ENCODE results near the gene ADPRHL1.

ADPRHL1 gene

DNA sequence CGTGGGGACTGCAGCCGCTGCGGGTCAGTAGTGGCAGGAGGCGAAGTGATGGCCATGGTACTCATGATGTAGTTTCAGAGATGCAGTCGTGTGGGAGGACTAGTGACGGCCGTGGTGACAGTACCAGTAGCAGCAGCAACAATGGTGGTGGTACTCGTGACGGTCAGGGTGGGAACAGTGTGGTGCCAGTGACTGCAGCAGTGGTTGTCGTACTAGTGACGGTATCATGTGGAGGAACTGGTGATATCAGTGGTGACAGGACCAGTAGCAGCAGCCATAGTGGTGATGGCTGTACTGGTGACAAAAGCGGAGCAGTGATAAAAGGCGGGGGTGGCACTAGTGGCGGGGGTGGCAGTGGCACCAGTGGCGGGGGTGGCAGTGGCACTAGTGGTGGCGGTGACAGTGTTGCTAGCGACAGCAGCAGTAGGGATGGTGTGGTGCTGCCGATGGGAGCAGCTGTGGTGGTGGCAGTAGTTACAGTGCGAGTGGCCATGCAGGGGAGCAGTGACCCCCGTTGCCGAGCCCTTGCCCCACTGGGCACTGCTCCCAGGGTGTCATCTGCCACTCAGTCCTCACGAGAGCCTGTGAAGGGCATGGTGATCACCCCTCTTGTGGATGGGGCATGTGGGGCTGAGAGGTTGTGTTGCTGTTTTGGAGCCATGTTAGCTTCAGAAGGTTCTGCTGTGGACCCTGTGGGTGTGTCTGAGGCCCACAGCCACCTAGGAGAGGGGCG lies 22.7 kb downstream of the ADPRHL1 start:
- no peak for DNase-seq

- no peak for DNase-seq
These were observed 23.7 kb downstream of the ADPRHL1 start for GRCh38 chr13:113429608-113429985.

DNA sequence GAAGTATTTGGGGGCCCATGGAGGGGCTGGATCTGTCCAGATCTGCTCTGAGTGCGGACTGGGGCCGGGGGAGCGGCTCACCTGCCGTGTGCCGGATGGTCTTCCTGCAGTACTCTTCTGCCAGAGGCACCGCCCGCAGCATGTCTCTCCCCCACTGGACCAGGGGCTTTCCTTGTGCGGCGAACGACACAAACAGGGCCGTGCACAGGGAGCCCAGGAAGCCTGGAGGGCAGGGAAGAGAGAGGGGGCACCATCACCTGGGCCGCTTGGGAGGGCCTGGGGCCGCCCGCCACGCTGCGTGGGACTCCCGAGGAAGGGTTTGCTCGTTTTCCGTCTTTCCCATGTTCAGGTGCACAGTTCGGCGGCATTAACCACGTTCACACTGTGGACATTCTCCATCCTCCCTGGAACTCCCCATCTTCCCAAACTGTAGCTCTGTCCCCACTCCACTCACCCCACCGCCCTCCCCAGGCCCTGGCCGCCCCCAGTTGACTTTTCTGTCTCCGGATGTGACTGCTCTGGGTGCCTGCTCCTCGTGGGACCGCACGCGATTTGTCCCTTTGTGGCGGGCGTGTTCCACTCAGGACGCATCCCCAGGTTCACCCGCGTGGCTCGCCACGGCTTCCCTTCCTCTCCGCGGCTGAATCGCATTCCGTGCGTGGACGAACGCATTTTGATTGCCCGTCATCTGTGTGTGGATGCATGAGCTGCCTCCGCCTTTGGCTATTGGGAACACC lies 24.2 kb downstream of the ADPRHL1 start:
- DNase-seq: no peak

- no peak for DNase-seq
These were observed 24.8 kb downstream of the ADPRHL1 start for GRCh38 chr13:113428469-113428865.

DNA sequence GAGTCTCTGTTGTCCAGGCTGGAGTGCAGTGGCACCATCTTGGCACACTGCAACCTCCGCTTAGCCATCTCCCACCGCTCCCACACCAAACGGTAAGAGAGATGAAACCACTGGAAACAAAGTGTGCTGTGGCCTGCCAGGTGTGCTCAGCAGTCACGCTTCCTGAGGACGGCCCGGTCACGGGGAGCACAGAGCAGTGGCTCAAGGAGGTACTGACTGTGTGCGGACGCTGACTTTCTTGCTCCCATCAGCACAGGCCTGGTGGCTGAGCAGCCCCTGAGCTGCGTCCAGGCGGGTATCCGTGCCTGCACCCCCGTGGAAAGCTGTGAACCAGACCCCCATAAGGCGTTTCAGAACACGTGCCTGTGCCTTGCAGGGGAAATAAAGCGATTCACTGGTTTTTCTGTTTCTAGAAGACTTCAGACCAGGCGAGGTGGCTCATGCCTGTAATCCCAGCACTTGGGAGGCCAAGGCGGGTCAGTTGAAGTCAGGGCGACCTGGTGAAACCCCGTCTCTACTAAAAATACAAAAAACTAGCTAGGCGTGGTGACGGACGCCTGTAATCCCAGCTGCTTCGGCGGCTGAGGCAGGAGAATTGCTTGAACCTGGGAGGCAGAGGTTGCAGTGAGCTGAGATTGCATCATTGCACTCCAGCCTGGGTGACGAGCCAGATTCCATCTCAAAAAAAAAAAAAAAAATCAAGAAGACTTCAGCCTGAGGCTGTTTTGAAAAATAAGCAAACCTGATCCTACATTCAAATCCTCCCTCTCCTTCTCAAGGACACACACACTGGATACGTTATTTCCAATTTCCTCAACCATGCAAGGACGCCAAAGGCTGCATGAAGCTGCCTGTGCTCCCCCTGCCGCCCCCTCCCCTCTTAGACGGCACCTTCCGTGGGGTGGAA lies 25.5 kb downstream of the ADPRHL1 start:
- peak; percentile 23 for DNase-seq

GRCh38 chr13:113426591-113426986 lies 26.7 kb downstream of the ADPRHL1 start:
- DNase-seq: no peak

DNA sequence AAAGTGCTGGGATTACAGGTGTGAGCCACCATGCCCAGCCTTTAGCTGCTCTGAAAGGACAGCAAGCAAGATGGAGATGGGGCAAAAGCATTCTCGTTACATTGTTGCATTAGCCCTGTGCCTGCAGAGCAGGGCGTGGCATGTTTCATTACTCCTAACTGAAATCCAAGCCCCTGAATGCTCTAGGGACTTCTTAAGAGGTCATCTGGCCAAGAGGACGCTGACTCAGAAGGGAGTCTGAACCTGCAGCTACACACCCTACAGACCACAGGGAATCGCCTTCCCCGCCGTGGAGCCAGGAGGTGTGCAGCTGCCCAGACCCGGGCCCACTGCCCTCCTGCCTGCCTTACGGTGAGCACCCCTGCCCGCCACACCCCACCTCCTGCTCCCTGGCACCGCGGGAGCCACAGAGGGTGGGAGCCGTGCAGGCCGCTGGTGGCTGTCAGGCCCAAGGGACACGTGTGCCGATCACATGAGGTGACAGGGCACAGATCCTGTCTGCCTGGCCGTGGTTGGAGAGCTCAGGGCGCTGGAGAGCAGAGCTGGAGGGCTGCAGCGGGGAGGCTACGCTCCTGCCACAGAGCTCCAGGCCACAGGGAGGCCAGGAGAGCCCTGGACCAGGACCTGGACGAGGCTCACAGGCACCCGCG lies 27.2 kb downstream of the ADPRHL1 start:
- DNase-seq: no peak

- no peak for DNase-seq
These were observed 29.6 kb downstream of the ADPRHL1 start for GRCh38 chr13:113423520-113424163.

DNA sequence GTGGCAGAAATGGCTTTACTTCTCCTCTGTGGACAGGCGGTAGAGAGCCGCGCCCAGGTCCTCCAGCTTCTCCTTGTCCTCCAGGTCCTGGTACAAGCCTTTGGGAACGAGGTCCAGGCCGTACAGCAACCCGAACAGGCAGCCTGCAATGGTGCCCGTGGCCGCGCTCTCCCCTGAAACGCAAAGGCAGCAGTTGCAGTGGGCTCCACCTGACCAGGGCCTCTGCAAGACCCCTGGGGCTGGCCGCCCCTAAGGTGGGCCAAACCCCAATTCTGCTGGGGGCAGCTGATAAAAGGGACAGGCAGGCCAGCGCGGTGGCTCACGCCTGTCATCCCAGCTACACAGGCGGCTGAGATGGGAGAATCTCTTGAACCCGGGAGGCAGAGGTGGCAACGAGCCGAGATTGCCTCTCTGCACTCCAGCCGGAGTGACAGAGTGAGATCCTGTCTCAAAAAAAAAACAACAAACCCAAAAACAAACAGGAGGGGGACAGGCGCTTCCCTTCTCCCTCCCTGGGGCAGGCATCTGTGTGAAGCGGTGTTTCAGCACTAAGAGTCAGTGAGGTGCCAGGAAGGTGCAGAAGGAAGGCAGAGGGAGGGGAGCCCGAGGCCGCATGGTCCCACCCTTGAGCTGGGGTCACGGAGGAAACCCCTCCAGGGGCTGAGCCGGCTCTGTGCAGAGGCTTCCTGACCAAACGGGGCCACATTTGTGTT lies 30.3 kb downstream of the ADPRHL1 start:
- DNase-seq: no peak

- peak; percentile 65 for DNase-seq
These were observed 31.5 kb downstream of the ADPRHL1 start for GRCh38 chr13:113421673-113422270.

- DNase-seq: no peak
These were observed 32.3 kb downstream of the ADPRHL1 start for GRCh38 chr13:113420833-113421600.

DNA sequence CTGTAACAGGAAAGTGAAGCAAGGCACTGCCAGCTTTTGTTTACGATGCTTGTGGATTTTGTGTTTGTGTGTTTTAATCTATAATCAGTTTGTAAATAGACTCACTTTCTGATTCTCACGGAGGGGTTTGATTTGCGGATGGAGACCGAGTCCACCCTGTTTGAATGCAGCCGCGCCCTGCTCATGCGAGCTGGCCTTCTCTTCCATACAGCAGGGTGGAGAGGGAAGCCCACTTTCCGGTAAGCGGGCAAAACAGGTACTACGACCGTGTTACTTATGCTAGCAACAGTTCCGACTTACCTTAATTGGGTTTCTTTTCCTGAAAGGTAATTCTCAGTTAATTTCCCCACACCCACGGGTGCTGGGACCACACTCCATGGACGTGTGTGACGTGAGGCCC lies 33.1 kb downstream of the ADPRHL1 start:
- no peak for DNase-seq

DNA sequence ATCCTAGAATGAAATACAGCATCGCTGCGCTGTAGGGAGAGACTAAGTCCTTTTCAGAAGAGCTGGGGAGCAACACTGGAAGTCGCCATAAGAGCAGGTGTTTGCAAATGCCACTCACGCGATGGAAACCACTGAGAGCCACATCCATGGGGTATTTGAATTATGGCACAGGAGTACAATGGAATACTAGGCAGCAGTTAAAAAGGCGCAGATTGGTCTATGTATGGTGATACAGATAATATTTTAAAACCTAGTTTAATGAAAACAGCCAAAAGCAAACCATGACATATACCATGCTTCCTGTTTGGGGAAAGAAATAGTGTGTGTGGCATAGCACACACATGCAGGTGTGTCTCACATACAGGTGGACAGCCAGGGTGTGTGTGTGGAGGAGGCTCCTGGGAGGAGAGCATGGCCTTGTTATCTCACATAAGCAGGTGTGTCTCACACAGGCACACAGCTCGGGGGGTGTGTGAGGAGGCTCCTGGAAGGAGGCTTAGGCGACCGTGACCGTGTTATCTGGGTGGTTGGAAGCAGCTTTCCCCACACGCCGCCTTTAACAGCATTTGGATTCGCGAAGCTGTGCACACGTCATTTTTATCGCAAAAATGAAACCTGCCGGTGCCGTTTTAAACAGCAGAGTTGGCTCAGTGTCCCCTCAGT lies 33.6 kb downstream of the ADPRHL1 start:
- DNase-seq: no peak

DNA sequence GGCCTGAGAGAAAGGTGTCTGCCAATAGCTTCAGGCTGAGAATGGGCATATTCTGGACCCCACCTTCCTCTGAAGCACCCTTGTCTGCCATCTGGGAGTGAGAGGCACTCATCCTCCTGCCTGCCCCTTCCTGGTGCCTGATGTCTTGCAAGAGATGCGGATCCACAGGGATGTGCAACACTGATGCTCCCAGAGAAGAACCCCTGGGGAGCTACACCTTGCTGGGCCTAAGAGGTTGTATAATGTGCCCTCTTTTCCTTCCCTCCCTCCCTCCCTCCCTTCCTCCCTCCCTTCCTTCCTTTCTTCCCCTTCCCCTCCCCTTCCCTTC lies 34.6 kb downstream of the ADPRHL1 start:
- no peak for DNase-seq

DNA sequence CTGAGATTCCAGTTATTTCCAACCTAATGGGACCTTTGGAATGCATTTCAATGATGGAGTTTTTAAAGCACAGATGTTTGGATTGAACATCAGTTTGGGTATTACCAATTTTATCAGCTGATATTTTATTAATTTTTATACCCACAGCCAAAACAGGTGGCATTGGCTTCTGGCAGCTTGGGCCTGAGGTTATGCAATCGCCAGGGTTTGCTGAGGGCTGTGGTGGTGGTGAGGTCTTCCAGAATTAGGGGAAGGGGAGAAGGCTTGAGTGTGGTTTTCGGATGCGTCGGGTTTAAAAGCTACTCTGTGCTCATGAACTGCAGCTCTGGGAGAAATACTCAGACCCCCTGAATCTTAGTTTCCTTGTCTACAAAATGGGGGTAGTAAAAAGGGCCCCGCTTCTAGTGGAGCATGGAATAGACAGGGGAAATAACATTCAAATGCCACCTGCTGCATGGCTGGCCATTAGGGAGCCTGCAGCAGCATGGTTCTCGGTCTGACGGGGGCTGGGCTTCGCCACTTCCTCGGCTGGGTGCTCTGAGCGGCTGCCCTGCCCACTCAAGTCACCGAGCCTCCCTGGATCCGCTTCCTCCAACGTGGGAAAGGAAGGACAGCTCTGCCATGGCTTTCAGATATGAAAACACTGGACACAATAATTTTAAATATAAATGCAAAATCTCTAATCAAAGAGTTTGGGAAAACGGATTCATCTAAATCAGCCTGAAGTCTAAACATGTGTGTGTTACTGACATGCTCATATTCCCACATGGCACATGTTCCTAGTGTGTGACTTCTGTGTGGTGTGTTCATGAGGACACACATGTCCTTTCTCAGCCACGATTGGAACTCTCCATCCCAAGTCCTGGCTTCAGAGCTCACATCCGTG lies 35.2 kb downstream of the ADPRHL1 start:
- no peak for DNase-seq

- no peak for DNase-seq
These were observed 36.1 kb downstream of the ADPRHL1 start for GRCh38 chr13:113417008-113417751.

DNA sequence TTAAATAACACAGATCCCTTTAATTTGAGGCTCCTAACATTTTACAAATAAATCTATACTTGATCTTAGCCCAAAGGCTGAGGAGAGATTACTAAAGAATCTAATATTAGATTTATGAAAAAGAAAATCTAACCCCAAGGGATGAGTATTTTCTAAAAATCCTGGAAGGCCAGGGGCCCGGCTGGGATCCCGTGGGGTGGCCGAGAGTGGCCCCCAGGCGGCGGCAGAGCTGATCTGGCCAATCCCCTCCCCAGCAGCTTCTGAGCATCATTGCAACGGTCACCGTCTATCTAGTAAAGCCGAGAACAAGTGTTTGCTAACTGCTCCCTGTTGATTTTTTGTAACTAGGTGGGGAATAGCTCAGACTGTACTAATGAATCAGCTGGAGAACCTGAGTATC lies 37.5 kb downstream of the ADPRHL1 start:
- DNase-seq: no peak

- no peak for DNase-seq
These were observed 38.3 kb downstream of the ADPRHL1 start for GRCh38 chr13:113415032-113415431.
